Large intestine (tissue), 3 donors: Measurements from ENCODE around the gene ZBTB17. TPM values are rescaled to one million over a fixed set of nuclear protein-coding genes. Genes with fewer than 3 reads are reported as not detected.
"Not testable (repeated sequence)": the region's sequence is repeated elsewhere in the genome, so short reads cannot be mapped to it uniquely, and the experiment has no call there.

Experiments used
- DNase-seq, 2 donors: peaks; one replicate each; pipeline versions ENCODE4 v3.0.0 to v3.0.0-alpha.2; 2013
- H3K27ac ChIP-seq: one replicate; pipeline ENCODE4 v1.5.1; 2013; ENCODE audit warnings: low read length
- H3K27me3 ChIP-seq: 2 replicates; pipeline ENCODE4 v1.6.1; 2013; ENCODE audit warnings: low read length; ENCODE audit not compliant: control insufficient read depth, insufficient read depth
- H3K36me3 ChIP-seq: 2 replicates; pipeline ENCODE4 v1.6.1; 2013; ENCODE audit warnings: low read length; ENCODE audit not compliant: control insufficient read depth, insufficient read depth
- H3K4me1 ChIP-seq: one replicate; pipeline ENCODE4 v1.6.1; 2013; ENCODE audit warnings: low read length; ENCODE audit not compliant: control insufficient read depth, insufficient read depth
- H3K4me3 ChIP-seq: one replicate; pipeline ENCODE4 v1.5.1; 2013; ENCODE audit warnings: low read length
- H3K9me3 ChIP-seq: one replicate; pipeline ENCODE4 v1.6.1; 2013; ENCODE audit warnings: mild to moderate bottlenecking, low read depth, low read length, moderate library complexity; ENCODE audit not compliant: control insufficient read depth
- WGBS: methylation state at CpG from one replicate; pipeline ENCODE4 v1.1.5; 2013; ENCODE audit warnings: low lambda C conversion rate; ENCODE audit not compliant: insufficient coverage; 5-methylcytosine and 5-hydroxymethylcytosine counted together
- polyA plus RNA-seq: library from polyadenylated mRNA; unstranded; fragments of 120-200 nt; gene quantifications from one replicate; pipeline ENCODE4 v1.2.1, GENCODE V29; 2013

ZBTB17 gene
- polyA plus RNA-seq, 1 donor = 22.8 TPM

GRCh38 chr1:15988856-15989736 lies 13.2 kb upstream of the ZBTB17 start:
- Histone ChIP-seq H3K36me3 (no peaks in the 10 kb centered on the region), H3K4me3 (no peak overlapping the region), H3K4me1 (no peaks in the 10 kb centered on the region), H3K9me3 (no peaks in the 10 kb centered on the region), H3K27ac (no peak overlapping the region), H3K27me3 (no peaks in the 10 kb centered on the region)
- no peak for DNase-seq
- whole genome bisulfite sequencing = 72% methylated on average over 3 of the region's 13 CpGs

GRCh38 chr1:15985611-15986297 lies 9.9 kb upstream of the ZBTB17 start:
- no CpG with 5 or more reads among the region's 5 CpGs for whole genome bisulfite sequencing
- H3K4me1 ChIP-seq = no peaks in the 10 kb centered on the region
- H3K36me3 ChIP-seq = no peaks in the 10 kb centered on the region
- H3K27ac ChIP-seq = no peak overlapping the region
- peaks cover 6% of the 10 kb centered on the region for H3K9me3 ChIP-seq
- H3K27me3 ChIP-seq = no peaks in the 10 kb centered on the region
- no peak for DNase-seq
- H3K4me3 ChIP-seq = no peak overlapping the region

- Histone ChIP-seq H3K4me1 (no peaks in the 10 kb centered on the region), H3K27ac (no peak overlapping the region), H3K27me3 (no peaks in the 10 kb centered on the region), H3K36me3 (no peaks in the 10 kb centered on the region), H3K9me3 (peaks cover 6% of the 10 kb centered on the region), H3K4me3 (no peak overlapping the region)
- no peak for DNase-seq
- WGBS = no CpG with 5 or more reads among the region's 1 CpG
Measured at GRCh38 chr1:15983275-15983674, 7.4 kb upstream of the ZBTB17 start.

GRCh38 chr1:15981679-15982078 lies 5.8 kb upstream of the ZBTB17 start:
- Histone ChIP-seq H3K4me3 (no peak overlapping the region), H3K36me3 (no peaks in the 10 kb centered on the region), H3K9me3 (peaks cover 6% of the 10 kb centered on the region), H3K27me3 (no peaks in the 10 kb centered on the region), H3K27ac (no peak overlapping the region), H3K4me1 (no peaks in the 10 kb centered on the region)
- WGBS = 92% methylated on average over 2 of the region's 3 CpGs
- DNase-seq = no peak

- 100% methylated on average over 1 of the region's 4 CpGs for WGBS
- H3K27me3 ChIP-seq, H3K9me3 ChIP-seq, DNase-seq, H3K4me1 ChIP-seq, H3K36me3 ChIP-seq, H3K4me3 ChIP-seq, H3K27ac ChIP-seq: not testable (repeated sequence)
Measured at GRCh38 chr1:15977947-15978346, 2.0 kb upstream of the ZBTB17 start.

- Histone ChIP-seq H3K36me3 (peaks cover 17% of the 10 kb centered on the region), H3K27ac (no peak overlapping the region), H3K4me3 (peak overlapping the region; percentile 67), H3K9me3 (no peaks in the 10 kb centered on the region), H3K4me1 (peaks cover 5% of the 10 kb centered on the region), H3K27me3 (no peaks in the 10 kb centered on the region)
- WGBS = 0% methylated on average over 1 of the region's 47 CpGs
- peak; percentile 34 to 49 for DNase-seq
Measured at GRCh38 chr1:15975358-15975804, 520 bp downstream of the ZBTB17 start.

- no peaks in the 10 kb centered on the region for H3K9me3 ChIP-seq
- no peak overlapping the region for H3K27ac ChIP-seq
- WGBS = no CpG with 5 or more reads among the region's 9 CpGs
- peak overlapping the region; percentile 67 for H3K4me3 ChIP-seq
- no peaks in the 10 kb centered on the region for H3K27me3 ChIP-seq
- H3K4me1 ChIP-seq = peaks cover 5% of the 10 kb centered on the region
- peaks cover 20% of the 10 kb centered on the region for H3K36me3 ChIP-seq
- no peak for DNase-seq
Measured at GRCh38 chr1:15974855-15975254, 1.0 kb downstream of the ZBTB17 start.

GRCh38 chr1:15973772-15974171 lies 2.1 kb downstream of the ZBTB17 start:
- H3K36me3 ChIP-seq = peaks cover 29% of the 10 kb centered on the region
- H3K4me1 ChIP-seq = peaks cover 5% of the 10 kb centered on the region
- H3K27me3 ChIP-seq = no peaks in the 10 kb centered on the region
- no peak for DNase-seq
- no peak overlapping the region for H3K4me3 ChIP-seq
- H3K9me3 ChIP-seq = peaks cover 3% of the 10 kb centered on the region
- no CpG with 5 or more reads among the region's 4 CpGs for WGBS
- no peak overlapping the region for H3K27ac ChIP-seq

- WGBS = no CpG with 5 or more reads among the region's 1 CpG
- H3K36me3 ChIP-seq = peaks cover 39% of the 10 kb centered on the region
- peaks cover 3% of the 10 kb centered on the region for H3K9me3 ChIP-seq
- no peaks in the 10 kb centered on the region for H3K27me3 ChIP-seq
- DNase-seq = no peak
- H3K27ac ChIP-seq = no peak overlapping the region
- no peak overlapping the region for H3K4me3 ChIP-seq
- peaks cover 5% of the 10 kb centered on the region for H3K4me1 ChIP-seq
Measured at GRCh38 chr1:15972409-15972808, 3.5 kb downstream of the ZBTB17 start.

GRCh38 chr1:15970911-15971310 lies 5.0 kb downstream of the ZBTB17 start:
- H3K27ac ChIP-seq = no peak overlapping the region
- peaks cover 3% of the 10 kb centered on the region for H3K9me3 ChIP-seq
- H3K27me3 ChIP-seq = no peaks in the 10 kb centered on the region
- no peak overlapping the region for H3K4me3 ChIP-seq
- H3K36me3 ChIP-seq = peaks cover 39% of the 10 kb centered on the region
- H3K4me1 ChIP-seq = peaks cover 5% of the 10 kb centered on the region
- no peak for DNase-seq
